Measurements from ENCODE around the gene SMYD4. TPM values are rescaled to one million over a fixed set of nuclear protein-coding genes. Genes with fewer than 3 reads are reported as not detected.

SMYD4 gene
- total RNA-seq, 4 donors from 2014 or later: 15.1 to 18.1 (median 16.7) TPM

DNA sequence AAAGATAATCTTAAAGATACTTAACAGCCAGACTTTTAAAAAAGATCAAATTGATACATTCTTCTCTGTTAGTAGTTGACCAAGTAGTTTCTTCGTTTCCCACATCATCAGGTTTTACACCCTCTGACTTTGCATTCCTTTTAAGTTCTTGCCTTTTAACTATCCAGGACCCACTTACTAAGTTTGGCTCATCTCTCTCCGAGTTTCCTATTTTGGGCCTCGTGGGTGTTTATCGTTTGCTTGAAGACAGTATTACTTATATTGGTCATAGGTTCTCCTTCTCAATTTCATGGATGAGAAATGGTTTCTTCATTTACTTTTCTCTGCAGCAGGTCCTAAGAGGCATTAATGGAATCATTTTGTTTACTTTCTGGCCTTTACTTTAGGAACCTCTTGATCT lies 43.3 kb upstream of the SMYD4 start:
- Histone ChIP-seq H3K36me3 (peaks cover 3 to 31% of the 10 kb centered on the region in 2 donors), H3K4me1 (peaks cover 9 to 24% of the 10 kb centered on the region in 2 donors), H3K27ac (peak overlapping the region; percentile 12 to 98 (median 48)), H3K4me3 (no peak overlapping the region), H3K27me3 (no peaks in the 10 kb centered on the region), H3K9me3 (no peaks in the 10 kb centered on the region)
- in situ Hi-C loops (cut with MboI; ENCODE audit: low sequenced_read_pairs in 4 of 4) (loop anchor here in 2 of 4 donors (25.0 kb wide), 1 partner anchor 211 kb away; no protein-coding TSS in a partner anchor), intact Hi-C loops (cut with DNase I; ENCODE audit: low total_unique reads) (no loop called here)
- peak in 1 of 2 donors; percentile 24 for ATAC-seq
- TF ChIP-seq, protein P1, sequence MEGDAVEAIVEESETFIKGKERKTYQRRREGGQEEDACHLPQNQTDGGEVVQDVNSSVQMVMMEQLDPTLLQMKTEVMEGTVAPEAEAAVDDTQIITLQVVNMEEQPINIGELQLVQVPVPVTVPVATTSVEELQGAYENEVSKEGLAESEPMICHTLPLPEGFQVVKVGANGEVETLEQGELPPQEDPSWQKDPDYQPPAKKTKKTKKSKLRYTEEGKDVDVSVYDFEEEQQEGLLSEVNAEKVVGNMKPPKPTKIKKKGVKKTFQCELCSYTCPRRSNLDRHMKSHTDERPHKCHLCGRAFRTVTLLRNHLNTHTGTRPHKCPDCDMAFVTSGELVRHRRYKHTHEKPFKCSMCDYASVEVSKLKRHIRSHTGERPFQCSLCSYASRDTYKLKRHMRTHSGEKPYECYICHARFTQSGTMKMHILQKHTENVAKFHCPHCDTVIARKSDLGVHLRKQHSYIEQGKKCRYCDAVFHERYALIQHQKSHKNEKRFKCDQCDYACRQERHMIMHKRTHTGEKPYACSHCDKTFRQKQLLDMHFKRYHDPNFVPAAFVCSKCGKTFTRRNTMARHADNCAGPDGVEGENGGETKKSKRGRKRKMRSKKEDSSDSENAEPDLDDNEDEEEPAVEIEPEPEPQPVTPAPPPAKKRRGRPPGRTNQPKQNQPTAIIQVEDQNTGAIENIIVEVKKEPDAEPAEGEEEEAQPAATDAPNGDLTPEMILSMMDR (IDR thresholded peaks at IDR 0.05 in 4 of 5, conservative IDR thresholded peaks at IDR 0.05 in 1 of 5): no peak
- no peak for TF ChIP-seq POLR2A (IDR thresholded peaks at IDR 0.05)
- DNase-seq: no peak

DNA sequence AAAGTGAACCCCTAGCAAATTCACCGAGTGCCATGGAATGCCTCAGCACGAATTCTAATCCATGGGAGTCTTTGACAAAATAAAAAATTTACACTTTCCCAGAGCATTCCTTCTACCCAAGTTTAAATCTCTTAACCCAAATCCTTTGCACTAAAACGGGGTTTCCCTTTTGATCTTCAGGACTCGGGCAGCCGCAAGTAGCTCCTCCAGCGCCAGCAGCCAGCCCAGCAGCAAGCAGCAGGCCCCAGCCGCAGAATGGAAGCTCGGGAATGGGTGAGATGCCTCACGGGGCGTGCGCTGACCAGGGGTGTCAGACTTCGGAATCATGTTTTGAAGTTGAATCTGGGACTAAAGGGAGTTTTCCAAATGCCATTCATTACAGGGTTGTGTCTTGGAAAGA lies 42.6 kb upstream of the SMYD4 start:
- TF ChIP-seq, protein P1 (IDR thresholded peaks at IDR 0.05 in 4 of 5, conservative IDR thresholded peaks at IDR 0.05 in 1 of 5): no peak
- no peak for TF ChIP-seq POLR2A (IDR thresholded peaks at IDR 0.05)
- H3K4me3 ChIP-seq: no peak overlapping the region
- H3K4me1 ChIP-seq: peaks cover 15 to 31% of the 10 kb centered on the region in 2 donors
- DNase-seq: no peak
- peaks cover 0 to 24% of the 10 kb centered on the region in 2 donors for H3K36me3 ChIP-seq
- H3K9me3 ChIP-seq: no peaks in the 10 kb centered on the region
- H3K27ac ChIP-seq: peak overlapping the region in 3 of 4 donors; percentile 12 to 98 (median 52)
- intact Hi-C loops (cut with DNase I; ENCODE audit: low total_unique reads) (no loop called here), in situ Hi-C loops (cut with MboI; ENCODE audit: low sequenced_read_pairs in 4 of 4) (loop anchor here in 2 of 4 donors (25.0 kb wide), 1 partner anchor 210 kb away; no protein-coding TSS in a partner anchor)
- no peaks in the 10 kb centered on the region for H3K27me3 ChIP-seq
- ATAC-seq: no peak

DNA sequence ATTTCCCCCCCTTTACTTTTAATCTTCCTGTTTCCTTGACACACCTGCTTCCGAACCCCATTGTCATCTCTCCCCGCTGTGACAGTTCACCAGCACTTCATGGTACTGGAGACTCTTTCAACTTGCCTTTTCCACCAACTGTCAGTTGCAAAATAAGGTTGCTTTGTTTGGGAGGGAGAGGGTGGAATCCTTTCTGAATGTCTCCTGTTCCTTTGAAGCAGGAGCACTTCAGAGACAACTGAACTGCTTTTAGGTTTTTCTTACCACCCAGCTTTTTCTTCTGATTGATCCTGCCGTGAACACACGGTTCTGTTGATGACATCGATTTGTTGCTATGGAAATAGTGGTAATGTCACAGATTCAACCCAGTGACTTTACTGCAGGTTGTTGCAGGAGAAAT lies 42.1 kb upstream of the SMYD4 start:
- ATAC-seq: no peak
- in situ Hi-C loops (cut with MboI; ENCODE audit: low sequenced_read_pairs in 4 of 4) (loop anchor here in 2 of 4 donors (25.0 kb wide), 1 partner anchor 209 kb away; no protein-coding TSS in a partner anchor), intact Hi-C loops (cut with DNase I; ENCODE audit: low total_unique reads) (no loop called here)
- no peaks in the 10 kb centered on the region for H3K27me3 ChIP-seq
- H3K9me3 ChIP-seq: no peaks in the 10 kb centered on the region
- H3K4me3 ChIP-seq: no peak overlapping the region
- no peak for DNase-seq
- H3K36me3 ChIP-seq: peaks cover 0 to 19% of the 10 kb centered on the region in 2 donors
- H3K4me1 ChIP-seq: peaks cover 15 to 34% of the 10 kb centered on the region in 2 donors
- TF ChIP-seq, protein P1 (IDR thresholded peaks at IDR 0.05 in 4 of 5, conservative IDR thresholded peaks at IDR 0.05 in 1 of 5): no peak
- no peak for TF ChIP-seq POLR2A (IDR thresholded peaks at IDR 0.05)
- peak overlapping the region in 2 of 4 donors; percentile 52 to 98 for H3K27ac ChIP-seq

DNA sequence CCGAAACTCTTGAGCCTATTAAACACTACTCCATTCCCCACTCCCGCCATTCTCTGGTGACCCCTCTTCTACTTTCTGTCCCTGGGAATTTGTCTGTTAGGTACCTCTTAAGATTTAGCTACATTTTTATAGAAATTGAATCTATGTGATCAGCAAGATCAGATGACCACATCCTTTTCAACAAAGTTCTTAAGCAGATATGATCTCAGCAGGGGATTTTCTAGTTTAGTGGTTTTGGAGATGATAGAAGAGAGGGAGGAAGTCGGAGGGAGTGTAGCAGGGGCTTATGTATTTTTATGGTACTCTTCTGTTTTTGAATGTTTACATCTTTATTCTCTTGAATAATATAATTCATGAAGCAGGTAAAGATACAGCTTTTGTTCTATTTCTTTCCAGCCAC lies 40.9 kb upstream of the SMYD4 start:
- Histone ChIP-seq H3K27ac (peak overlapping the region in 3 of 4 donors; percentile 23 to 98 (median 52)), H3K9me3 (no peaks in the 10 kb centered on the region), H3K27me3 (no peaks in the 10 kb centered on the region), H3K4me1 (peaks cover 15 to 27% of the 10 kb centered on the region in 2 donors), H3K36me3 (peaks cover 0 to 7% of the 10 kb centered on the region in 2 donors), H3K4me3 (no peak overlapping the region)
- in situ Hi-C loops (cut with MboI; ENCODE audit: low sequenced_read_pairs in 4 of 4) (loop anchor here in 2 of 4 donors (25.0 kb wide), 1 partner anchor 208 kb away; no protein-coding TSS in a partner anchor), intact Hi-C loops (cut with DNase I; ENCODE audit: low total_unique reads) (no loop called here)
- DNase-seq: no peak
- ATAC-seq: no peak
- TF ChIP-seq POLR2A (IDR thresholded peaks at IDR 0.05): no peak
- TF ChIP-seq, protein P1 (IDR thresholded peaks at IDR 0.05 in 4 of 5, conservative IDR thresholded peaks at IDR 0.05 in 1 of 5): no peak
